Activated T-cell treated with anti-CD3 and anti-CD28 coated beads, Interleukin-2, amount 50 U/mL, for 4 hours (primary cell): ENCODE results near the gene CREB3. TPM values are rescaled to one million over a fixed set of nuclear protein-coding genes. Genes with fewer than 3 reads are reported as not detected.
A peak's percentile ranks its signal among the peaks of the same experiment; 100 is the strongest.

Source experiments
- ATAC-seq, 2 donors: fragments of 200-7000 bp; cut with Tn5 transposase; one replicate each; pipeline ENCODE4 v1.10.0; 2021
- DNase-seq: peaks from one replicate; pipeline ENCODE4 v3.0.0-alpha.2; 2020
- H3K27me3 Mint-ChIP-seq: one replicate; pipeline ENCODE4 v1.8.0; 2021; ENCODE audit warnings: low read depth, mixed read lengths
- H3K36me3 Mint-ChIP-seq: one replicate; pipeline ENCODE4 v1.8.0; 2022; ENCODE audit warnings: mixed read lengths; ENCODE audit not compliant: insufficient read depth
- H3K4me1 Mint-ChIP-seq: one replicate; pipeline ENCODE4 v1.8.0; 2021; ENCODE audit warnings: low read depth, mixed read lengths
- H3K4me3 Mint-ChIP-seq: one replicate; pipeline ENCODE4 v1.8.0; 2021; ENCODE audit warnings: mild to moderate bottlenecking, moderate library complexity, mixed read lengths
- H3K9me3 Mint-ChIP-seq: one replicate; pipeline ENCODE4 v1.8.0; 2021; ENCODE audit warnings: mixed read lengths
- total RNA-seq, 3 donors: library from RNA; stranded (reverse); gene quantifications; one replicate each; pipeline ENCODE4 v1.2.1, GENCODE V29; 2021

CREB3 gene
- total RNA-seq, 3 donors from 2014 or later: 22.9 to 27.5 (median 23.6) TPM

DNA sequence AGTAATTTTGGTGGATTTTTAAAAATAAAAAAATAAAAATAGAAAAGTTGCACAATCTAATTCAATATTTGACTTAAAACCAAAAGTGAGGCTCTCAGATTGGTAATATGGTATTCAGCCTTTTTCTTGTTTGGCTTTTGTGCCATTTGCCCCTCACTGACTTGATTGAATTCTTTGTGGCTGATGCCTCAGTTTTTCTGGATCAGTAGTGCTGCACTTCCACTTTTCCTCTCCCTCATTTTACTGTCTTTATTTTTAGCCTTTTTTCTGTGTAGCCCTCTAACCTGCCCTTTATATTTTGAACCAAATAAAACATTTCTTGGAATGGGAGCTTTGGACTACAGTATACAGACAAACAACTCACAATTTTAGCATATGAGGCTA is 25.4 kb downstream of the CREB3 start:
- Mint-ChIP-seq H3K4me1 (peaks cover 40% of the 10 kb centered on the region), H3K27me3 (no peaks in the 10 kb centered on the region), H3K36me3 (peaks cover 7% of the 10 kb centered on the region), H3K4me3 (peak overlapping the region; percentile 97), H3K9me3 (no peaks in the 10 kb centered on the region)
- ATAC-seq (no peak), DNase-seq (no peak)

- Mint-ChIP-seq H3K9me3 (no peaks in the 10 kb centered on the region), H3K4me3 (peak overlapping the region; percentile 97), H3K36me3 (peaks cover 3% of the 10 kb centered on the region), H3K4me1 (peaks cover 41% of the 10 kb centered on the region), H3K27me3 (no peaks in the 10 kb centered on the region)
- ATAC-seq (no peak), DNase-seq (no peak)
Observed at GRCh38 chr9:35758475-35759050, 26.1 kb downstream of the CREB3 start.

GRCh38 chr9:35759795-35760194 is 27.3 kb downstream of the CREB3 start:
- H3K4me1 Mint-ChIP-seq: peaks cover 41% of the 10 kb centered on the region
- no peak overlapping the region for H3K4me3 Mint-ChIP-seq
- no peaks in the 10 kb centered on the region for H3K27me3 Mint-ChIP-seq
- ATAC-seq: no peak
- H3K36me3 Mint-ChIP-seq: no peaks in the 10 kb centered on the region
- no peak for DNase-seq
- H3K9me3 Mint-ChIP-seq: no peaks in the 10 kb centered on the region

- Mint-ChIP-seq H3K9me3 (no peaks in the 10 kb centered on the region), H3K4me1 (peaks cover 41% of the 10 kb centered on the region), H3K36me3 (no peaks in the 10 kb centered on the region), H3K27me3 (no peaks in the 10 kb centered on the region), H3K4me3 (no peak overlapping the region)
- ATAC-seq (no peak), DNase-seq (no peak)
Observed at GRCh38 chr9:35760651-35761050, 28.2 kb downstream of the CREB3 start.

DNA sequence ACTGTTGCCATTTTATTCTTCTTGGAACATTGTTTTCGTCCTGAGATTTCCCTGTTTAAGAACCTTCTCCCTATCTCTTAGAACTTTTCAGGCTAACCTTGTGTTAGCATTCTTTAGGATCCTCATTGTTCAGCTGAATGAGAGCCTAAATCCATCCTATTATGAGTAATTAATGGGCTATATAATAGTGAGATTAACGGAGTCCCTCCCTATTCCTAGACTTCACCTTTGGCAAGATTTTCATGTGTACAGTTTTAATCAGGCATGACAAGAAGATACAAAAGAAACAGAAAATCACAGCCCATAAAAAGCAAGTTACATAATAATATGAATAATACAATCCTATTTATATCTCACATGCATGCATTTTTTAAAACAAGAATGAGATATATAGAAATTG is 30.7 kb downstream of the CREB3 start:
- H3K4me3 Mint-ChIP-seq: no peak overlapping the region
- ATAC-seq (no peak), DNase-seq (no peak)
- H3K36me3 Mint-ChIP-seq: no peaks in the 10 kb centered on the region
- H3K4me1 Mint-ChIP-seq: peaks cover 32% of the 10 kb centered on the region
- H3K9me3 Mint-ChIP-seq: no peaks in the 10 kb centered on the region
- H3K27me3 Mint-ChIP-seq: no peaks in the 10 kb centered on the region

GRCh38 chr9:35763803-35764202 is 31.3 kb downstream of the CREB3 start:
- H3K27me3 Mint-ChIP-seq: no peaks in the 10 kb centered on the region
- ATAC-seq (no peak), DNase-seq (no peak)
- H3K4me1 Mint-ChIP-seq: peaks cover 28% of the 10 kb centered on the region
- H3K9me3 Mint-ChIP-seq: no peaks in the 10 kb centered on the region
- no peaks in the 10 kb centered on the region for H3K36me3 Mint-ChIP-seq
- no peak overlapping the region for H3K4me3 Mint-ChIP-seq

DNA sequence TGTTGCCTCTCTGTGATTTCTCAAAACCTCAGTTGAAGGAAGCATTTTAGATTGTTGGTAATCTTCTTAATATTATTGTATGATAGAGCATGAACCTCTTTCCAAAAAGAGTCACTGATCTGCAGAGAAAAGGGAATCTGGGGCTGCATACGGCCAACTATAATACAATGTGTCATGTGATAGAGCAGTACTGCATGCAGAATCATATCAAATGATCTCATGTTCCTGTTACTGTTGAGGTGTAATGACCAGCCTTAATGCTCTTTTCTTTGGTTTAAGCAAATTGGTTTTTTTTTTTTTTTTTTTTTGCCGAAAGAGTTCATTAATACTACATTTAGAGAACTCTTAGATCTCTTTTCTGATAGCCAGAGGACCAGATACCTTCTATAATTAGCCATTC is 34.5 kb downstream of the CREB3 start:
- Mint-ChIP-seq H3K4me3 (no peak overlapping the region), H3K4me1 (peaks cover 15% of the 10 kb centered on the region), H3K27me3 (no peaks in the 10 kb centered on the region), H3K36me3 (no peaks in the 10 kb centered on the region), H3K9me3 (no peaks in the 10 kb centered on the region)
- ATAC-seq: no peak
- DNase-seq: no peak

DNA sequence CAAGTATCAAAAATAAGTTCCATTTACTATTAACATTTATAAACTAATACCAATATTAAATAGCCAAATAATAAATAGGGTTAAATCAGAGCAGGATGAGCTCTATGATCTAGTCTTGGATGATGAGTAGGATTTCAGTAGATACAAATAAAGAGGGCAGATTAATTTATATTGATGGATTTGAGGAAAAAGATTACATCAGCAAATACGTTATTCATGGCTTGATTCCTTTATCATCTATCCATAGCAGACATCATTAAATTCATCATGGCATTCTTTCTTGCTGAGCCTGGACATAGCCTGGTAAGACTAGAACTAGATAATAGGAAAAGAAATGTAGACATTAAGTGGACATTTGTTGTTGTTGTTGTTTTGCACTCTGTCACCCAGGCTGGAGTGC is 35.0 kb downstream of the CREB3 start:
- Mint-ChIP-seq H3K4me1 (peaks cover 12% of the 10 kb centered on the region), H3K27me3 (no peaks in the 10 kb centered on the region), H3K9me3 (no peaks in the 10 kb centered on the region), H3K4me3 (no peak overlapping the region), H3K36me3 (no peaks in the 10 kb centered on the region)
- ATAC-seq (no peak), DNase-seq (no peak)

- ATAC-seq (no peak), DNase-seq (no peak)
- Mint-ChIP-seq H3K4me1 (peaks cover 11% of the 10 kb centered on the region), H3K27me3 (no peaks in the 10 kb centered on the region), H3K4me3 (no peak overlapping the region), H3K9me3 (no peaks in the 10 kb centered on the region), H3K36me3 (no peaks in the 10 kb centered on the region)
Observed at GRCh38 chr9:35769763-35770162, 37.3 kb downstream of the CREB3 start.

- Mint-ChIP-seq H3K9me3 (no peaks in the 10 kb centered on the region), H3K4me1 (peaks cover 13% of the 10 kb centered on the region)
- no peak for ATAC-seq
Observed at GRCh38 chr9:35771075-35771433, 38.6 kb downstream of the CREB3 start.

GRCh38 chr9:35771534-35771933 is 39.1 kb downstream of the CREB3 start:
- ATAC-seq (no peak), DNase-seq (no peak)
- peaks cover 10% of the 10 kb centered on the region for H3K4me1 Mint-ChIP-seq
- H3K9me3 Mint-ChIP-seq: no peaks in the 10 kb centered on the region
- no peaks in the 10 kb centered on the region for H3K27me3 Mint-ChIP-seq
- H3K4me3 Mint-ChIP-seq: no peak overlapping the region
- H3K36me3 Mint-ChIP-seq: no peaks in the 10 kb centered on the region

More at GRCh38 chr9:35771075-35771433, 38.6 kb downstream of the CREB3 start:
- DNase-seq: no peak
- Mint-ChIP-seq H3K36me3 (no peaks in the 10 kb centered on the region), H3K4me3 (no peak overlapping the region), H3K27me3 (no peaks in the 10 kb centered on the region)

- peaks cover 8% of the 10 kb centered on the region for H3K4me1 Mint-ChIP-seq
- no peaks in the 10 kb centered on the region for H3K9me3 Mint-ChIP-seq
- H3K4me3 Mint-ChIP-seq: no peak overlapping the region
- ATAC-seq (no peak), DNase-seq (no peak)
- H3K36me3 Mint-ChIP-seq: no peaks in the 10 kb centered on the region
- H3K27me3 Mint-ChIP-seq: no peaks in the 10 kb centered on the region
Observed at GRCh38 chr9:35771943-35772342, 39.5 kb downstream of the CREB3 start.

DNA sequence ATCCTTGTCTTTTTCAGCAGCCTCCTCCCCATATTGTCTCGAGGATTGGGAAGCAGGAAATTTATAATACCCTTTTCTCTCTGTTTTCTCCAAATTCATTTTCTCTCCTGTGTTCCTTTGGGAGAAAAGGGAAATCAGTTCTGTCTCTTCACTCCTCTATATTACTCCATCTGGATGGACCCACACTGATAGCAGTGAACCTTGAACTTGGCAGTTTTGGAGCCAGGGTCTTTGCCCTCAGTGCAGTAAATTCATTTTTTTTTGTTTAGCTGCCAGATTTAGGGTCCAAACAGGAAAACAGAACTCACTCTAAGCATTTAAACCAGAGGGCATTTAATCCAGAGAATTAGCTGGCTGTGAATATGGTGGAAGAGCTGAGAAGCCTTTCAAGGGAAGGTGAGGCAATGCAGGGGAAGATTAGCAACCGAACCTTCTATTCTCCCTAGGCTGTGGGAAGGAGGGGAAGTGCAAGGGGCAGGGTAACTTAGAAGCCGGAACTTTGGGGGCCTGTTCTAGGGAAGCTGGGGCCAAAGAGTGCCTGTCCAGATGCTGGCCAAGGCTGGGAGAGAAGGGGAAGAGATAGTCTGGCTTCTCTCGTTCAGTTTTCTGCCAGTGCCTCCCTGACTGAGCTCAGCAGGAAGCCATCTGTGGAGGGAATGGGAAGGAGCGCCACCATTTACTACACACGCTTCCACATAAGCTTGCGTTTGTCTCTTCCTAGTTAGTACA is 42.6 kb downstream of the CREB3 start:
- no peak for ATAC-seq
- no peak for DNase-seq
- Mint-ChIP-seq H3K4me3 (no peak overlapping the region), H3K27me3 (no peaks in the 10 kb centered on the region), H3K9me3 (no peaks in the 10 kb centered on the region), H3K4me1 (peaks cover 3% of the 10 kb centered on the region), H3K36me3 (peaks cover 3% of the 10 kb centered on the region)

DNA sequence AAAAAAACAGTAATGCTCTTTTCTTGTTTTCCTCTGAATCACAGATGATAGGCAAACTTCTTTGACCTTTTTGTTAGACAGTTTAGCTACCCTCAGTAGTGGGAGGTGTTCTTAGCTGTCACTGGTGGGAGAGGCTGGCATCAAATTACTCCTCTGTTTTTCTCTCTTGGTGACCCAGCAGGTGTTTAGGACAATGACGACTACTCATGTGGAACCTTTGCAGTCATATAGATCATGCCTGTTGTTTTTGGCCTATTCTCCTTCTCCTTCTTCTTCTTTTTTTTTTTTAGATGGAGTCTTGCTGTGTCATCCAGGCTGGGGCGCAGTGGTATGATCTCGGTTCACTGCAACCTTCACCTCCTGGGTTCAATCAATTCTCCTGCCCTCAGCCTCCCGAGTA is 43.6 kb downstream of the CREB3 start:
- peaks cover 7% of the 10 kb centered on the region for H3K36me3 Mint-ChIP-seq
- no peak for ATAC-seq
- peaks cover 3% of the 10 kb centered on the region for H3K4me1 Mint-ChIP-seq
- no peak overlapping the region for H3K4me3 Mint-ChIP-seq
- no peaks in the 10 kb centered on the region for H3K9me3 Mint-ChIP-seq
- no peaks in the 10 kb centered on the region for H3K27me3 Mint-ChIP-seq
- no peak for DNase-seq

DNA sequence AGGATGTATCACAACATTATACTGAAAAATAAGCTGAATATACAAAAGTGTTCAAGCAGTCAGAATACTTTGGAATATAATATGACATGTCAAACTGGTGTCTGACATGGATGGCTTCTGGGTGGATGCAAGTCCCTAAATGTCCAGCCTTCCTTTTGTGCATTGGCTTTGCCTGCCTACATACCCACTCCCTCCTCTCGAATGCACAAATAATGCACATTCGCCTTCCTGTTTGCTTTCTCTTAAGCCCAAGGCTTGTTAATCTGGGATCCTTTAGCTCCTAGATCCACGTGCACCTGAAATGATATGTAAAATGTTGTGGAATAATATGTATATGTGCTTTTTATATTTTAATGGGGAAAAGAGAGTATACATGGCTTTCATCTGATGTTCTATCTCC is 46.0 kb downstream of the CREB3 start:
- Mint-ChIP-seq H3K4me1 (peaks cover 3% of the 10 kb centered on the region), H3K4me3 (no peak overlapping the region), H3K36me3 (peaks cover 10% of the 10 kb centered on the region), H3K9me3 (no peaks in the 10 kb centered on the region), H3K27me3 (no peaks in the 10 kb centered on the region)
- DNase-seq (no peak), ATAC-seq (no peak)
